Erythroblast (primary cell): ENCODE measurements around the gene TF.

Experiments
- GATA1 ChIP-seq: IDR thresholded peaks from 2 replicates; pipeline ENCODE4 v1.6.1; 2011; ENCODE audit warnings: low read depth, mild to moderate bottlenecking, control low read depth, low read length, moderate library complexity
- POLR2A ChIP-seq: IDR thresholded peaks from 2 replicates; pipeline ENCODE4 v1.6.1; 2011; ENCODE audit warnings: mild to moderate bottlenecking, low read length

DNA sequence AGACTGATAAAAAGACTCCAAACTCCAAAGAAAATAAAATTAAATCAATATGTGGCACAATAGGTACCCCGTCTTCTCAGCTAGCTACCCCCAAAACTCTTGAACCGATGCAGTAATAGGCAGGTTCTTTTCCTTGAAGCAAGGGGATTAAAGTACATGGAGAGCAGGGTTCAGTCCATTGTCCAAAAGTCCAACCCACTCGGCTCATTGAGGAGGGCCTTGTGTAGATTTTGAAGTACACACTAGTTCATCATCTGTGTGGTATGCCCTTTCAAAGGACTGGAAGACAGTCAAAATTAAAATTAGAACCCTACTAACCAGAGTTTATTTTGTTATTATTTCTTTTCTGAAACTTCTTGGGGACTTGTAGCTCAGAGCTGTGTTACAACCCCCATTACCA lies 23.3 kb downstream of the TF start:
- TF ChIP-seq POLR2A (no peak), GATA1 (no peak)
